Stomach (tissue), 4 donors: Measurements from ENCODE around the gene IPO11.

Source experiments
- CTCF ChIP-seq, 7 experiments: fragments of 450-650 bp in 4 of 7; fragments of 200-600 bp in 3 of 7; sonication (generic) in 3 of 7; IDR thresholded peaks; one replicate each; pipeline ENCODE4 v1.5.1; 2016 to 2019; ENCODE audit warnings: antibody characterized with exemption in 7 of 7, control low read depth in 2 of 7, mild to moderate bottlenecking in 1 of 7
- POLR2A ChIP-seq, 4 donors: fragments of 450-650 bp; IDR thresholded peaks; one replicate each; pipeline ENCODE4 v1.6.1; 2016; ENCODE audit warnings: antibody characterized with exemption in 4 of 4, control low read depth in 2 of 4, mild to moderate bottlenecking in 1 of 4, moderate library complexity in 1 of 4

GRCh38 chr5:62596691-62597090, 184.1 kb downstream of the IPO11 start:
- TF ChIP-seq CTCF (IDR thresholded peaks at IDR 0.05) (no peak), POLR2A (IDR thresholded peaks at IDR 0.05) (no peak)
